Uterus (tissue), 4 donors: ENCODE results near the gene CSGALNACT2. TPM values are rescaled to one million over a fixed set of nuclear protein-coding genes. Genes with fewer than 3 reads are reported as not detected.

Experiments used
- DNase-seq, 2 donors: peaks; one replicate each; pipeline ENCODE4 v3.0.0-alpha.2; 2019 to 2020
- H3K27ac ChIP-seq, 2 donors: fragments of 200-600 bp; sonication (generic); 1 replicate in 1 of 2; 2 replicates in 1 of 2; pipeline ENCODE4 v1.5.1; 2016 to 2018
- H3K27me3 ChIP-seq, 2 donors: fragments of 200-600 bp; sonication (generic); one replicate each; pipeline ENCODE4 v1.5.1; 2018 to 2019; ENCODE audit warnings: control low read depth in 1 of 2
- H3K36me3 ChIP-seq, 2 donors: fragments of 200-600 bp; sonication (generic); one replicate each; pipeline ENCODE4 v1.5.1; 2019; ENCODE audit warnings: control low read depth in 1 of 2
- H3K4me1 ChIP-seq, 2 donors: fragments of 200-600 bp; sonication (generic); one replicate each; pipeline ENCODE4 v1.5.1; 2018 to 2019; ENCODE audit warnings: control low read depth in 1 of 2
- H3K4me3 ChIP-seq, 2 donors: fragments of 200-600 bp; sonication (generic); 1 replicate in 1 of 2; 2 replicates in 1 of 2; pipeline ENCODE4 v1.5.1; 2018 to 2019; ENCODE audit warnings: mild to moderate bottlenecking in 1 of 2
- H3K9me3 ChIP-seq, 2 donors: fragments of 200-600 bp; sonication (generic); one replicate each; pipeline ENCODE4 v1.5.1; 2019; ENCODE audit warnings: control low read depth in 1 of 2
- POLR2A ChIP-seq, 2 donors: fragments of 450-650 bp; IDR thresholded peaks; one replicate each; pipeline ENCODE4 v1.6.1; 2016; ENCODE audit warnings: antibody characterized with exemption in 2 of 2, mild to moderate bottlenecking in 1 of 2, moderate library complexity in 1 of 2
- intact Hi-C: fragments of 100-400 bp; cut with DNase I; formaldehyde crosslinking; loops from one replicate; pipeline ENCODE4 v1.15.1; 2023; ENCODE audit warnings: low total_unique reads
- total RNA-seq, 4 donors: library from RNA; depleted of rRNA in 3 of 4; stranded (reverse); fragments of >200 nt in 3 of 4; gene quantifications; one replicate each; pipeline versions ENCODE4 v1.1.0 to v1.2.4, GENCODE V29; 2014 to 2023
- TF ChIP-seq, protein P1 (sequence below), 4 experiments: fragments of 200-600 bp in 2 of 4; fragments of 450-650 bp in 2 of 4; sonication (generic) in 2 of 4; IDR thresholded peaks; one replicate each; pipeline ENCODE4 v1.5.1; 2016 to 2019; ENCODE audit warnings: antibody characterized with exemption in 4 of 4, mild to moderate bottlenecking in 2 of 4, moderate library complexity in 1 of 4
- donor health status: DM: yes; HTN: yes; CAD: no.

Gene CSGALNACT2
- total RNA-seq, result 10 to 100 TPM; 18.4 to 43.7 (median 25.1) TPM

DNA sequence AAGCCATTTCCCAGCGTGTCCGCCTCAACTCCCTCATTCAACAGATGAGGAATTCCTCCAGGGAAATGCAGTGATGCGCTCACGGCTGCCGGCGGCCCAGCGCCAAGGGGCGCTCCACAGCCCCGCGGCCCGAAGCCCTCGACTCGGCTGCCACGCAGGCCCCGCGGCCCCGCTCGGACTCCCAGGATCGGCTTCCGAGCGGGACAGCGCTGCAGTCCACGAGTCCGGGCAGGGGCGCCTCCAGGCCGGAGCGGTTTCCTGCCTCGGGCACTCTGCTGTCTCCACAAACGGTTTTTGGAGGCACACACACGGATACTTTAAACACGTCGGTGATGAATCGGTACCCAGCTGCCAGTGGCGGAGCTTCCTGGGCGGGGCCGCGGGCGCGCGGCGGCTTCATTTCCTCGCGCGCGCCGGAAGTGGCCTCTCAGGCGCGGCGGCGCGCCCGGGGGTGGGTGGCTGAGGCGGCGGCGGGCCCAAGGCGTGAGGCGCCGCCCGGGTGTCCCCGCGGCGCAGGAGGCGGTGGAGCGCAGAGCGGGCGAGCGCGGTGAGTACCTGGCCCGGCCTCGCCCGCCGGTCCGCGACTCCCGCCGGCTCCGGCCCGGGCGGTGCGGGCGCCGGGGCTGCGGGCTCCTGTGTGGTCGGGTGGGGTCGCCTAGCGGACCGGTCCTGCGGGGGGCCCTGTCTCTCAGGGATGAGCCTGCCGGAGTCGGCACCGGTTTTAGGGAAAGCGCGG, at the start of gene CSGALNACT2:
TSS of gene CSGALNACT2 (plus strand) at position 425 of the 736 bp plus-strand sequence. CDS start 16,705 bp downstream, outside the sequence.
- intact Hi-C loops, result no loop called here
- Histone ChIP-seq H3K4me1 (no peaks in the 10 kb centered on the region), H3K27ac (peak within 1 kb of the TSS; percentile 94 to 96), H3K4me3 (peak within 1 kb of the TSS; percentile 56 to 86), H3K36me3 (no peaks in the 10 kb centered on the region), H3K9me3 (no peaks in the 10 kb centered on the region), H3K27me3 (no peaks in the 10 kb centered on the region)
- DNase-seq, result peak; percentile 83 to 86
- TF ChIP-seq, protein P1, sequence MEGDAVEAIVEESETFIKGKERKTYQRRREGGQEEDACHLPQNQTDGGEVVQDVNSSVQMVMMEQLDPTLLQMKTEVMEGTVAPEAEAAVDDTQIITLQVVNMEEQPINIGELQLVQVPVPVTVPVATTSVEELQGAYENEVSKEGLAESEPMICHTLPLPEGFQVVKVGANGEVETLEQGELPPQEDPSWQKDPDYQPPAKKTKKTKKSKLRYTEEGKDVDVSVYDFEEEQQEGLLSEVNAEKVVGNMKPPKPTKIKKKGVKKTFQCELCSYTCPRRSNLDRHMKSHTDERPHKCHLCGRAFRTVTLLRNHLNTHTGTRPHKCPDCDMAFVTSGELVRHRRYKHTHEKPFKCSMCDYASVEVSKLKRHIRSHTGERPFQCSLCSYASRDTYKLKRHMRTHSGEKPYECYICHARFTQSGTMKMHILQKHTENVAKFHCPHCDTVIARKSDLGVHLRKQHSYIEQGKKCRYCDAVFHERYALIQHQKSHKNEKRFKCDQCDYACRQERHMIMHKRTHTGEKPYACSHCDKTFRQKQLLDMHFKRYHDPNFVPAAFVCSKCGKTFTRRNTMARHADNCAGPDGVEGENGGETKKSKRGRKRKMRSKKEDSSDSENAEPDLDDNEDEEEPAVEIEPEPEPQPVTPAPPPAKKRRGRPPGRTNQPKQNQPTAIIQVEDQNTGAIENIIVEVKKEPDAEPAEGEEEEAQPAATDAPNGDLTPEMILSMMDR (IDR thresholded peaks at IDR 0.05), result peak in 2 of 4 experiments; percentile 3 to 17
- TF ChIP-seq POLR2A (IDR thresholded peaks at IDR 0.05), result peak; percentile 83 to 94

GRCh38 chr10:43089519-43089918, 48.7 kb upstream of the CSGALNACT2 start:
- Histone ChIP-seq H3K27ac (no peak overlapping the region), H3K36me3 (no peaks in the 10 kb centered on the region), H3K4me3 (no peak overlapping the region), H3K9me3 (no peaks in the 10 kb centered on the region), H3K4me1 (no peaks in the 10 kb centered on the region), H3K27me3 (no peaks in the 10 kb centered on the region)
- no peak for DNase-seq
- intact Hi-C loops, result no loop called here
- TF ChIP-seq, protein P1 (IDR thresholded peaks at IDR 0.05), result no peak
- TF ChIP-seq POLR2A (IDR thresholded peaks at IDR 0.05), result no peak

- no peak for DNase-seq
- intact Hi-C loops, result no loop called here
- Histone ChIP-seq H3K4me3 (no peak overlapping the region), H3K27me3 (no peaks in the 10 kb centered on the region), H3K27ac (no peak overlapping the region), H3K36me3 (no peaks in the 10 kb centered on the region), H3K9me3 (no peaks in the 10 kb centered on the region), H3K4me1 (no peaks in the 10 kb centered on the region)
- TF ChIP-seq, protein P1 (IDR thresholded peaks at IDR 0.05), result no peak
- TF ChIP-seq POLR2A (IDR thresholded peaks at IDR 0.05), result no peak
Measured at GRCh38 chr10:43090188-43090587, 48.1 kb upstream of the CSGALNACT2 start.

- no peak for DNase-seq
- Histone ChIP-seq H3K36me3 (no peaks in the 10 kb centered on the region), H3K27me3 (no peaks in the 10 kb centered on the region), H3K9me3 (no peaks in the 10 kb centered on the region), H3K4me3 (no peak overlapping the region), H3K4me1 (no peaks in the 10 kb centered on the region), H3K27ac (no peak overlapping the region)
- intact Hi-C loops, result no loop called here
- no peak for TF ChIP-seq POLR2A (IDR thresholded peaks at IDR 0.05)
- TF ChIP-seq, protein P1 (IDR thresholded peaks at IDR 0.05), result no peak
Measured at GRCh38 chr10:43090664-43091063, 47.6 kb upstream of the CSGALNACT2 start.

- no peak overlapping the region for H3K4me3 ChIP-seq
- no peak for DNase-seq
- no peaks in the 10 kb centered on the region for H3K27me3 ChIP-seq
- H3K9me3 ChIP-seq, result no peaks in the 10 kb centered on the region
- no peaks in the 10 kb centered on the region for H3K4me1 ChIP-seq
- no peak for TF ChIP-seq POLR2A (IDR thresholded peaks at IDR 0.05)
- TF ChIP-seq, protein P1 (IDR thresholded peaks at IDR 0.05), result no peak
- H3K36me3 ChIP-seq, result no peaks in the 10 kb centered on the region
- intact Hi-C loops, result no loop called here
- no peak overlapping the region for H3K27ac ChIP-seq
Measured at GRCh38 chr10:43091846-43092245, 46.4 kb upstream of the CSGALNACT2 start.
